PC-3 (cell line): ENCODE data around the gene KIF7. TPM values are rescaled to one million over a fixed set of nuclear protein-coding genes. Genes with fewer than 3 reads are reported as not detected.

Experiments used
- ATAC-seq: fragments of 200-7000 bp; cut with Tn5 transposase; 2 replicates; pipeline ENCODE4 v1.9.1; 2020; ENCODE audit warnings: mild to moderate bottlenecking, moderate library complexity
- BruUV-seq: library from RNA; stranded (reverse); fragments of 400-500 nt; replicated peaks from 2 replicates; lab custom pipeline; 2021; lab: Mats Ljungman, UMichigan
- CTCF ChIA-PET: fragments of 300-600 bp; sonication (Branson Sonifier 250); formaldehyde crosslinking; loops from one replicate; lab custom pipeline; 2022; ENCODE audit warnings: antibody characterized with exemption; lab: Charles Lee
- POLR2A ChIA-PET: fragments of 300-600 bp; sonication (Branson Sonifier 250); formaldehyde crosslinking; loops from one replicate; lab custom pipeline; 2022; ENCODE audit warnings: antibody characterized with exemption; ENCODE audit not compliant: unreplicated experiment; lab: Charles Lee
- DNase-seq: peaks from one replicate; pipeline ENCODE4 v3.0.0-alpha.2; 2015
- H2AFZ ChIP-seq: fragments of 300-600 bp; sonication (generic); 2 replicates; pipeline ENCODE4 v1.6.0; 2016; ENCODE audit warnings: antibody characterized with exemption, low read length
- H3F3A ChIP-seq: fragments of 300-600 bp; sonication (generic); one replicate; pipeline ENCODE4 v1.6.0; 2017; ENCODE audit warnings: antibody characterized with exemption, low read length, control low read depth, mild to moderate bottlenecking; ENCODE audit not compliant: unreplicated experiment
- H3K27ac ChIP-seq: fragments of 300-600 bp; sonication (generic); 2 replicates; pipeline ENCODE4 v1.5.1; 2016; ENCODE audit warnings: mild to moderate bottlenecking, low read length
- H3K27me3 ChIP-seq: fragments of 300-600 bp; sonication (generic); 2 replicates; pipeline ENCODE4 v1.6.1; 2016; ENCODE audit warnings: low read length, mixed read lengths
- H3K36me3 ChIP-seq: fragments of 300-600 bp; sonication (generic); 2 replicates; pipeline ENCODE4 v1.6.1; 2016; ENCODE audit warnings: low read depth, mixed run types, low read length, mixed read lengths
- H3K4me1 ChIP-seq: fragments of 300-600 bp; sonication (generic); 2 replicates; pipeline ENCODE4 v1.5.1; 2016; ENCODE audit warnings: low read length; ENCODE audit not compliant: insufficient read depth
- H3K4me2 ChIP-seq: fragments of 300-600 bp; sonication (generic); 2 replicates; pipeline ENCODE4 v1.6.0; 2016; ENCODE audit warnings: low read length
- H3K4me3 ChIP-seq: fragments of 300-600 bp; sonication (generic); 2 replicates; pipeline ENCODE4 v1.5.1; 2016; ENCODE audit warnings: mild to moderate bottlenecking, low read length, mixed read lengths
- H3K79me2 ChIP-seq: fragments of 300-600 bp; sonication (generic); 2 replicates; pipeline ENCODE4 v1.6.1; 2017; ENCODE audit warnings: low read length, mixed read lengths
- H3K9ac ChIP-seq: fragments of 300-600 bp; sonication (generic); 2 replicates; pipeline ENCODE4 v1.6.0; 2016; ENCODE audit warnings: mild to moderate bottlenecking, low read length
- H3K9me2 ChIP-seq: fragments of 300-600 bp; sonication (generic); replicated peaks from 2 replicates; pipeline ENCODE4 v1.6.1; 2016; ENCODE audit warnings: mixed run types, low read length, mixed read lengths
- H3K9me3 ChIP-seq: fragments of 300-600 bp; sonication (generic); 2 replicates; pipeline ENCODE4 v1.6.1; 2016; ENCODE audit warnings: low read length, mixed read lengths
- H4K20me1 ChIP-seq: fragments of 300-600 bp; sonication (generic); 2 replicates; pipeline ENCODE4 v1.6.1; 2016; ENCODE audit warnings: low read length, mixed read lengths
- CTCF ChIP-seq: fragments of 300-600 bp; sonication (generic); conservative IDR thresholded peaks from 2 replicates; pipeline ENCODE4 v1.5.1; 2017; ENCODE audit warnings: antibody characterized with exemption, low read depth, mild to moderate bottlenecking, low read length
- EZH2 ChIP-seq: fragments of 300-600 bp; sonication (generic); IDR thresholded peaks from one replicate; pipeline ENCODE4 v1.6.1; 2017; ENCODE audit warnings: antibody characterized with exemption, mild to moderate bottlenecking, low read length; ENCODE audit not compliant: unreplicated experiment
- EZH2phosphoT487 ChIP-seq: fragments of 300-600 bp; sonication (generic); IDR thresholded peaks from 2 replicates; pipeline ENCODE4 v1.6.1; 2018; ENCODE audit warnings: mild to moderate bottlenecking, antibody characterized with exemption, low read length, borderline replicate concordance
- intact Hi-C: fragments of 100-400 bp; cut with micrococcal nuclease; formaldehyde crosslinking; loops from 2 replicates; pipeline ENCODE4 v1.9.0; 2023
- total RNA-seq: library from RNA; depleted of rRNA; stranded (reverse); fragments of >200 nt; gene quantifications from 2 replicates; pipeline ENCODE4 v1.2.3, GENCODE V29; 2014

KIF7 gene
- total RNA-seq, 1 experiment from 2014 or later = 18.8 TPM

GRCh38 chr15:89621547-89621946 is 33.7 kb downstream of the KIF7 start:
- no peak overlapping the region for H3K4me3 ChIP-seq
- ATAC-seq = no peak
- BruUV-seq = no TSS peak
- H4K20me1 ChIP-seq = no peaks in the 10 kb centered on the region
- H3K4me1 ChIP-seq = no peaks in the 10 kb centered on the region
- intact Hi-C loops = no loop called here
- H2AFZ ChIP-seq = no peak overlapping the region
- no peak overlapping the region for H3K27ac ChIP-seq
- H3K9me2 ChIP-seq = no peaks in the 10 kb centered on the region
- H3K9ac ChIP-seq = no peak overlapping the region
- no peak for DNase-seq
- no peak overlapping the region for H3K4me2 ChIP-seq
- peaks cover 77% of the 10 kb centered on the region for H3K36me3 ChIP-seq
- H3K27me3 ChIP-seq = no peaks in the 10 kb centered on the region
- ChIA-PET CTCF (no interaction called here), POLR2A (no interaction called here)
- TF ChIP-seq EZH2 (no peak), CTCF (no peak), EZH2phosphoT487 (no peak)
- no peaks in the 10 kb centered on the region for H3K9me3 ChIP-seq
- no peaks in the 10 kb centered on the region for H3F3A ChIP-seq
- no peaks in the 10 kb centered on the region for H3K79me2 ChIP-seq

GRCh38 chr15:89616228-89616627 is 39.0 kb downstream of the KIF7 start:
- ATAC-seq (peak; percentile 38; the same call in 1 of the 2 replicates), DNase-seq (no peak)
- intact Hi-C loops = no loop called here
- peaks cover 65% of the 10 kb centered on the region for H3K36me3 ChIP-seq
- H3K4me1 ChIP-seq = no peaks in the 10 kb centered on the region
- POLR2A ChIA-PET = no interaction called here
- no peak overlapping the region for H3K4me2 ChIP-seq
- no peaks in the 10 kb centered on the region for H3K27me3 ChIP-seq
- no peak overlapping the region for H3K9ac ChIP-seq
- H2AFZ ChIP-seq = no peak overlapping the region
- no peaks in the 10 kb centered on the region for H4K20me1 ChIP-seq
- H3K9me2 ChIP-seq = no peaks in the 10 kb centered on the region
- H3K27ac ChIP-seq = no peak overlapping the region
- H3K4me3 ChIP-seq = no peak overlapping the region
- H3K9me3 ChIP-seq = no peaks in the 10 kb centered on the region
- no TSS peak for BruUV-seq
- H3F3A ChIP-seq = no peaks in the 10 kb centered on the region
- peaks cover 5% of the 10 kb centered on the region; the same call in 1 of the 2 replicates for H3K79me2 ChIP-seq
- TF ChIP-seq CTCF = no peak
- TF ChIP-seq EZH2 = no peak
- no peak for TF ChIP-seq EZH2phosphoT487
- CTCF ChIA-PET = no interaction called here

- H3K27me3 ChIP-seq = no peaks in the 10 kb centered on the region
- no peaks in the 10 kb centered on the region for H3K4me1 ChIP-seq
- H3K4me3 ChIP-seq = no peak overlapping the region
- TF ChIP-seq EZH2phosphoT487 = no peak
- no peak for TF ChIP-seq EZH2
- H3F3A ChIP-seq = no peaks in the 10 kb centered on the region
- ChIA-PET CTCF (no interaction called here), POLR2A (no interaction called here)
- no peak overlapping the region for H3K4me2 ChIP-seq
- no TSS peak for BruUV-seq
- no peak for ATAC-seq
- H3K9ac ChIP-seq = no peak overlapping the region
- H3K36me3 ChIP-seq = peaks cover 70% of the 10 kb centered on the region
- H4K20me1 ChIP-seq = no peaks in the 10 kb centered on the region
- peaks cover 5% of the 10 kb centered on the region; the same call in 1 of the 2 replicates for H3K79me2 ChIP-seq
- DNase-seq = no peak
- H3K27ac ChIP-seq = no peak overlapping the region
- no peaks in the 10 kb centered on the region for H3K9me2 ChIP-seq
- no peaks in the 10 kb centered on the region for H3K9me3 ChIP-seq
- intact Hi-C loops = no loop called here
- no peak overlapping the region for H2AFZ ChIP-seq
Observed at GRCh38 chr15:89615135-89615534, 40.1 kb downstream of the KIF7 start.
